Lower lobe of right lung (tissue), 2 donors: Measurements from ENCODE around the gene SPATA31C1. TPM values are rescaled to one million over a fixed set of nuclear protein-coding genes. Genes with fewer than 3 reads are reported as not detected.
A peak's percentile ranks its signal among the peaks of the same experiment; 100 is the strongest.

ENCODE experiments used
- ATAC-seq, 2 donors: fragments of 200-7000 bp; cut with Tn5 transposase; one replicate each; pipeline ENCODE4 v1.9.1; 2020 to 2022; ENCODE audit warnings: mild to moderate bottlenecking in 2 of 2, moderate library complexity in 2 of 2
- DNase-seq: peaks from one replicate; pipeline ENCODE4 v3.0.0-alpha.2; 2020
- H3K27ac ChIP-seq: fragments of 200-600 bp; one replicate; pipeline ENCODE4 v1.8.0; 2022
- H3K27me3 ChIP-seq: fragments of 200-600 bp; one replicate; pipeline ENCODE4 v1.8.0; 2022; ENCODE audit warnings: low read depth
- H3K36me3 ChIP-seq: fragments of 200-600 bp; one replicate; pipeline ENCODE4 v1.8.0; 2022; ENCODE audit warnings: mild to moderate bottlenecking
- H3K4me1 ChIP-seq: fragments of 200-600 bp; one replicate; pipeline ENCODE4 v1.8.0; 2022
- H3K4me3 ChIP-seq: fragments of 200-600 bp; one replicate; pipeline ENCODE4 v1.8.0; 2022; ENCODE audit warnings: mild to moderate bottlenecking
- H3K9me3 ChIP-seq: fragments of 200-600 bp; one replicate; pipeline ENCODE4 v1.8.0; 2022
- intact Hi-C: fragments of 100-400 bp; cut with DNase I; formaldehyde crosslinking; loops from one replicate; pipeline ENCODE4 v1.11.0; 2022
- total RNA-seq: library from RNA; stranded (reverse); fragmentation: NEBNext Ultra II Directional; extraction: Animal tissue kit (Norgen Biotek cat#: 25700); gene quantifications from one replicate; pipeline ENCODE4 v1.2.1, GENCODE V29; 2021
- TF ChIP-seq, protein P1 (sequence below): fragments of 200-600 bp; IDR thresholded peaks from one replicate; pipeline ENCODE4 v1.8.0; 2022; ENCODE audit warnings: antibody characterized with exemption, mild to moderate bottlenecking
- donor health status: DM: no; HTN: yes; CAD: no; lungs with severe emphysema.

The SPATA31C1 gene
- total RNA-seq, 1 donor from 2014 or later, result not detected

DNA sequence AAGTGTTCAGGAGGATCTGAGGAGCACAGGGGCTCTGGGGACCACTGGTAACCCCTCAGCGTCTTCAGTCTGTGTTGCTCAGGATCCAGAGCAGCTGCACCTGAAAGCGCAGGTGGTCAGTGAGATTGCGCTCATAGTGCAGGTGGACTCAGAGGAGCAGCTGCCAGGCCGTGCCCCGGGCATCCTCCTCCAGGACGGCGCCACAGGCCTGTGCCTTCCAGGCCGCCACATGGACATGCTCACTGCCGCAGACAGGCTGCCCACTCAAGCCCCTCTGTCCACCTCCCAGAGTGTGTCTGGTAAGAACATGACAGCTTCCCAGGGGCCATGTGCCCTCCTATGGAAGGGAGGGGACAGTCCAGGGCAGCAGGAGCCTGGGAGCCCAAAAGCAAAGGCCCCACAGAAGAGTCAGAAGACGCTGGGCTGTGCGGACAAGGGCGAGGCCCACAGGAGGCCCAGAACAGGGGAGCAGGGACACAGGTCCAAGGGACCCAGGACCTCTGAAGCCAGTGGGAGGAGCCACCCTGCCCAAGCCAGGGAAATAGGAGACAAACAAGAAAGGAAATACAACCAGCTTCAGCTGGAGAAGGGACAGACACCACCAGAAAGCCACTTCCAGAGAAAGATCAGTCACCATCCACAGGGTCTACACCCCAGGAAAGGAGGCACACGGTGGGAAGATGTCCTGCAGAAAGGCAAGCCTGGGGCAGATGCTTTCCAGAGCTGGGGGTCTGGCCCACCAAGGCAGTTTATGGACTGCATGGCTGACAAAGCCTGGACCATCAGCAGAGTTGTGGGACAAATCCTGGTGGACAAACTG, 29.9 kb upstream of the SPATA31C1 start:
- Histone ChIP-seq H3K27me3 (no peaks in the 10 kb centered on the region), H3K4me1 (no peaks in the 10 kb centered on the region), H3K4me3 (no peak overlapping the region), H3K27ac (no peak overlapping the region), H3K9me3 (no peaks in the 10 kb centered on the region), H3K36me3 (no peaks in the 10 kb centered on the region)
- TF ChIP-seq, protein P1, sequence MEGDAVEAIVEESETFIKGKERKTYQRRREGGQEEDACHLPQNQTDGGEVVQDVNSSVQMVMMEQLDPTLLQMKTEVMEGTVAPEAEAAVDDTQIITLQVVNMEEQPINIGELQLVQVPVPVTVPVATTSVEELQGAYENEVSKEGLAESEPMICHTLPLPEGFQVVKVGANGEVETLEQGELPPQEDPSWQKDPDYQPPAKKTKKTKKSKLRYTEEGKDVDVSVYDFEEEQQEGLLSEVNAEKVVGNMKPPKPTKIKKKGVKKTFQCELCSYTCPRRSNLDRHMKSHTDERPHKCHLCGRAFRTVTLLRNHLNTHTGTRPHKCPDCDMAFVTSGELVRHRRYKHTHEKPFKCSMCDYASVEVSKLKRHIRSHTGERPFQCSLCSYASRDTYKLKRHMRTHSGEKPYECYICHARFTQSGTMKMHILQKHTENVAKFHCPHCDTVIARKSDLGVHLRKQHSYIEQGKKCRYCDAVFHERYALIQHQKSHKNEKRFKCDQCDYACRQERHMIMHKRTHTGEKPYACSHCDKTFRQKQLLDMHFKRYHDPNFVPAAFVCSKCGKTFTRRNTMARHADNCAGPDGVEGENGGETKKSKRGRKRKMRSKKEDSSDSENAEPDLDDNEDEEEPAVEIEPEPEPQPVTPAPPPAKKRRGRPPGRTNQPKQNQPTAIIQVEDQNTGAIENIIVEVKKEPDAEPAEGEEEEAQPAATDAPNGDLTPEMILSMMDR, result no peak
- DNase-seq (no peak), ATAC-seq (no peak)
- intact Hi-C loops, result no loop called here

DNA sequence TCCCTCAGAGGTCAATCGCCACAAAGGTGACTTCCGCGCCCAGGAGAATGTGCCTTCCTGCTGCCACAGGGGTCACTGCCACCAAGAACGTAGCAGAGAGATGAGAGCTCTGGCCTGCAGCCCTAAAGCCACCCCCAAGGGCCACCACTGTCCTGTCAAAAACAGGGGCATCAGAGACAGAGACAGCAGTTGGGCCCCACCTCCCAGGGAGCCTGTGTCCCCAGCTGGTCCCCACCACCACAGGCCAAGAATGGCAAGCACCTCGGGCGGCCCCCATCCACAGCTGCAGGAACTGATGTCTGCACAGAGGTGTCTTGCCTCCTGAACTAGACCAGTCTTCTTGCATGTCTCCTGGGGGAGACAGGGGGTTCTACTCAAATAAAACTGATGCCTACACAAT, 29.3 kb upstream of the SPATA31C1 start:
- Histone ChIP-seq H3K4me1 (no peaks in the 10 kb centered on the region), H3K36me3 (no peaks in the 10 kb centered on the region), H3K4me3 (no peak overlapping the region), H3K9me3 (no peaks in the 10 kb centered on the region), H3K27me3 (no peaks in the 10 kb centered on the region), H3K27ac (no peak overlapping the region)
- DNase-seq, result no peak
- intact Hi-C loops, result no loop called here
- TF ChIP-seq, protein P1, result no peak
- ATAC-seq, result no peak

DNA sequence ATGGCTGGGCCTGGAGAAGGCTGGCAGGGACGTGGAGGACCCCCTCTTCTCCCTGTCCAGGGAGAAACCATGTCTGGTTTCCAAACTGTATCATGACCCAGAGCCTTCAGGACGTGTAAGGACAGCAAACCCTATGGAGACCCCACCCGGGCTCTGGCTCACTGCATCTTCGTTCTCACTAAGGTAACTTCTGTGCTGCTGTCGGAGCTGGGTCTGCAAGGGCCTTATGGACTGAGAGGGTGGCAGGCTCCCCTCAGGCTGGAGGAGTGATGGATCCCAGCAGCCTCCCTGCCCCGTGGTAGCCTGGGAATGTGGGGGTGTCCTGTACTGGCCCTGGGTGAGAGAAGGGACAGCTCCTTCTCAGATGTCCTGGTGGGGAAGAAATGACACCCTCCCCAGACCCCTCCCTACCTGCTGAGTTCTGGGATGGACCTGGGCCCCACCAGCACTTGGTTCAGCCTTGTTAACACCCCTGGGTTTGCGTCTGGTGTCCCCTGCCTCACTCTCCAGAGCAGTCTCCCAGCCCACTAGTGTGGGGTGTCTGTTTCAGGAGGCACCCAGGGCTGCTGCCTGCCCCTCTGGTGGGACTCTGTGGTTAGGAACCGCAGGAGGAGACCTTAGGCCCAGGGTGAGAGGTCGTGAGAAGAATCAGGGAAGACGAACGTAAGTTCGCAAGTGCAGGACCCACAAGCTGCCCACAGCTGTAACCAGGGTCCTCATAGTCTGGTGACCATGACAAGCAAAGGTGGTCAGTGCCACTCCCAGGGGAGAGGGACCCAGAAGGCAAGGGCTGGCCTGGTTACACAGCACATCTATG, 28.5 kb upstream of the SPATA31C1 start:
- TF ChIP-seq, protein P1, result no peak
- H3K9me3 ChIP-seq, result no peaks in the 10 kb centered on the region
- H3K4me1 ChIP-seq, result no peaks in the 10 kb centered on the region
- H3K27me3 ChIP-seq, result no peaks in the 10 kb centered on the region
- H3K36me3 ChIP-seq, result no peaks in the 10 kb centered on the region
- ATAC-seq, result no peak
- no peak overlapping the region for H3K27ac ChIP-seq
- intact Hi-C loops, result no loop called here
- H3K4me3 ChIP-seq, result no peak overlapping the region
- no peak for DNase-seq

DNA sequence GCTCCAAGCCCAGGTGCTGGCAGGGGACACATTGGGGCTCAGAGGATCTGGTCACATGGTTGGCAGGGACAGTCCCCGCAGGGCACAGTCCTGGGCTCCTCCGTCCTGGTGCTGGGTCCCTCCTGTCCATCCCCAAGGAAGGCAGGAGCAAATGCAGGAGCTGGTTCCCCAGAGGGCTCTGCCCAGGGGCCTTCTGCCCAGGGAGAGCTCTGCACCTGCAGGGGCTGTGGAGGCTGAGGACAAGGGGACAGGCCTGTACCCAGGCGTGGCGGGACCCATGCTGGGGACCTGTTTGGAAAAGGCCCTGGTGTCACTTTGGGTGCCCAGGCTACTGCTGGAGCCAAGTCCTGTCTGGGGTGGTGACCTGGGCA, 27.9 kb upstream of the SPATA31C1 start:
- no peaks in the 10 kb centered on the region for H3K4me1 ChIP-seq
- no peaks in the 10 kb centered on the region for H3K9me3 ChIP-seq
- H3K27ac ChIP-seq, result no peak overlapping the region
- H3K36me3 ChIP-seq, result no peaks in the 10 kb centered on the region
- peak in 1 of 2 donors; percentile 29 for ATAC-seq
- H3K4me3 ChIP-seq, result no peak overlapping the region
- H3K27me3 ChIP-seq, result no peaks in the 10 kb centered on the region
- intact Hi-C loops, result no loop called here
- TF ChIP-seq, protein P1, result no peak
- no peak for DNase-seq

DNA sequence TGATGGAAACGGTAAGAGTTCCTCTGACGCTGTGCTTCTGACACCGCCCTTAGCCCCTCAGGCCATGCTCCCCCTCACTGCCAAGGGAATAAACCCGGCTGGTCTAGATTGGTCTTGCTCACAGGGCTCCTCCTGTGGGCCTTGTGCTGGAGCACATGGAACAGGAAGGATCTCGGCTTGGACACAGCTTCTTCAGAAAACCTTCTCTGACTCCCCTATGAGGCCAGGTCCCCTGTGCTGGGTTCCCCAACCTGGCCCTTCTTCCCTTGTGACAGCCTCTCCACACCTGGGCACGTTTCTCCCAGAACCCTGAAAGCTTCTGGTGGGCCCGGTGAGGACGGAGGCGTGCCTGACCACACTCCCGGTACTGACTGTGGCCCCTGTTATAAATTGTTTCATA, 26.9 kb upstream of the SPATA31C1 start:
- Histone ChIP-seq H3K27me3 (no peaks in the 10 kb centered on the region), H3K4me3 (no peak overlapping the region), H3K4me1 (no peaks in the 10 kb centered on the region), H3K9me3 (no peaks in the 10 kb centered on the region), H3K27ac (no peak overlapping the region), H3K36me3 (no peaks in the 10 kb centered on the region)
- intact Hi-C loops, result no loop called here
- ATAC-seq (no peak), DNase-seq (no peak)
- TF ChIP-seq, protein P1, result no peak
